Endothelial cell of umbilical vein (primary cell): ENCODE data around the gene C1orf159. TPM values are rescaled to one million over a fixed set of nuclear protein-coding genes. Genes with fewer than 3 reads are reported as not detected.

ENCODE experiments used
- BruUV-seq: library from RNA; stranded (reverse); fragments of 400-500 nt; replicated peaks from 2 replicates; lab custom pipeline; 2021; lab: Mats Ljungman, UMichigan
- CTCF ChIA-PET: fragments of 300-600, 350-600 bp; sonication (Branson Sonifier 250); formaldehyde crosslinking; loops from one replicate; lab custom pipeline; 2021; ENCODE audit warnings: antibody characterized with exemption, inconsistent platforms; lab: Charles Lee
- POLR2A ChIA-PET: fragments of 300-600, 350-600 bp; sonication (Branson Sonifier 250); formaldehyde crosslinking; loops from one replicate; lab custom pipeline; 2021; ENCODE audit warnings: antibody characterized with exemption, inconsistent platforms; lab: Charles Lee
- DNase-seq: peaks from one replicate; pipeline ENCODE4 v3.0.0-alpha.2; 2011; ENCODE audit warnings: low read depth, low spot score
- FAIRE-seq: peaks from 2 replicates; lab custom pipeline; 2011; peaks lifted over from hg19 to GRCh38; lab: Jason Lieb, UNC
- H2AFZ ChIP-seq: 2 replicates; pipeline ENCODE4 v1.6.0; 2012; ENCODE audit warnings: low read depth, low read length, control low read depth, inconsistent platforms
- H3K27ac ChIP-seq: 2 replicates; pipeline ENCODE4 v1.5.1; 2011; ENCODE audit warnings: low read depth, mild to moderate bottlenecking, control low read depth, low read length, moderate library complexity; ENCODE audit not compliant: insufficient read depth
- H3K27me3 ChIP-seq, 2 experiments: 2 replicates each; pipeline versions ENCODE4 v1.6.0 to v1.6.1; 2011; ENCODE audit warnings: low read length in 2 of 2, mixed read lengths in 1 of 2; ENCODE audit not compliant: control insufficient read depth in 2 of 2, insufficient read depth in 2 of 2
- H3K36me3 ChIP-seq, 2 experiments: 2 replicates in 1 of 2; 3 replicates in 1 of 2; pipeline ENCODE4 v1.5.1; 2011; ENCODE audit warnings: low read length in 2 of 2, mild to moderate bottlenecking in 1 of 2, moderate library complexity in 1 of 2; ENCODE audit not compliant: control insufficient read depth in 2 of 2, insufficient read depth in 2 of 2; ENCODE audit errors: extremely low read depth in 1 of 2
- H3K4me1 ChIP-seq: 3 replicates; pipeline ENCODE4 v1.5.1; 2011; ENCODE audit warnings: mild to moderate bottlenecking, low read length; ENCODE audit not compliant: control insufficient read depth, insufficient read depth; ENCODE audit errors: extremely low read depth
- H3K4me2 ChIP-seq: 2 replicates; pipeline ENCODE4 v1.6.1; 2011; ENCODE audit warnings: low read length, control low read depth, mixed read lengths; ENCODE audit not compliant: insufficient read depth
- H3K4me3 ChIP-seq, 3 experiments: fragments of 200-600 bp in 1 of 3; sonication (generic), shearing (Covaris generic) in 1 of 3; replicated peaks in 1 of 3; 2 replicates each; pipeline ENCODE4 v1.5.1; 2011 to 2016; ENCODE audit warnings: control low read depth in 3 of 3, low read length in 3 of 3, mild to moderate bottlenecking in 2 of 3, inconsistent platforms in 1 of 3, low read depth in 1 of 3, moderate library complexity in 1 of 3; ENCODE audit not compliant: insufficient read depth in 1 of 3
- H3K79me2 ChIP-seq: 2 replicates; pipeline ENCODE4 v1.6.0; 2012; ENCODE audit warnings: low read length, inconsistent platforms; ENCODE audit not compliant: control insufficient read depth, insufficient read depth
- H3K9ac ChIP-seq: replicated peaks from 2 replicates; pipeline ENCODE3; 2011; ENCODE audit warnings: low read length, control low read depth; ENCODE audit not compliant: insufficient read depth; ENCODE audit errors: extremely low read depth
- H3K9me1 ChIP-seq: replicated peaks from 3 replicates; pipeline ENCODE4 v1.6.0; 2011; ENCODE audit warnings: mild to moderate bottlenecking, low read length; ENCODE audit not compliant: control insufficient read depth, insufficient read depth; ENCODE audit errors: extremely low read depth
- H3K9me3 ChIP-seq: replicated peaks from 2 replicates; pipeline ENCODE4 v1.5.1; 2012; ENCODE audit warnings: low read length, inconsistent platforms; ENCODE audit not compliant: control insufficient read depth, insufficient read depth
- H4K20me1 ChIP-seq: replicated peaks from 2 replicates; pipeline ENCODE3; 2011; ENCODE audit warnings: mild to moderate bottlenecking, low read length; ENCODE audit not compliant: control insufficient read depth, insufficient read depth; ENCODE audit errors: extremely low read depth
- EZH2 ChIP-seq: IDR thresholded peaks from 2 replicates; pipeline ENCODE4 v1.6.1; 2012; ENCODE audit warnings: borderline replicate concordance, low read depth, mild to moderate bottlenecking, moderate library complexity, low read length, inconsistent platforms; ENCODE audit not compliant: severe bottlenecking
- GATA2 ChIP-seq: IDR thresholded peaks from 2 replicates; pipeline ENCODE4 v1.7.0; 2011; ENCODE audit warnings: low read depth, mild to moderate bottlenecking, moderate library complexity, mixed read lengths, low read length; ENCODE audit not compliant: insufficient read length, insufficient read depth
- JUN ChIP-seq: IDR thresholded peaks from 2 replicates; pipeline ENCODE4 v1.6.1; 2011; ENCODE audit warnings: borderline replicate concordance, low read depth; ENCODE audit not compliant: insufficient read length, insufficient read depth
- MAX ChIP-seq: IDR thresholded peaks from 2 replicates; pipeline ENCODE4 v1.6.1; 2011; ENCODE audit not compliant: insufficient read depth, insufficient read length
- POLR2AphosphoS5 ChIP-seq: IDR thresholded peaks from 2 replicates; pipeline ENCODE4 v1.6.1; 2012; ENCODE audit warnings: low read depth, mild to moderate bottlenecking, control low read depth, low read length, moderate library complexity; ENCODE audit not compliant: insufficient read depth
- dilution Hi-C: fragments of 300-500 bp; cut with MboI; formaldehyde crosslinking; loops from one replicate; pipeline ENCODE4 v1.15.0; 2019; ENCODE audit warnings: low sequenced_read_pairs; ENCODE audit not compliant: extremely low pct_ligation_motif_present
- intact Hi-C: fragments of 100-400 bp; cut with micrococcal nuclease; formaldehyde crosslinking; loops from one replicate; pipeline ENCODE4 v1.10.0; 2022
- polyA plus RNA-seq, 4 experiments: library from polyadenylated mRNA; depleted of rRNA in 3 of 4; stranded (reverse) in 3 of 4; unstranded in 1 of 4; fragments of >200 nt; gene quantifications; 2 replicates each; pipeline versions ENCODE4 v1.2.1 to v1.2.3, GENCODE V29; 2011 to 2012; ENCODE audit warnings: missing spikeins in 1 of 4
- total RNA-seq: library from RNA; stranded (reverse); gene quantifications from 2 replicates; pipeline ENCODE4 v1.2.3, GENCODE V29; 2021

Gene C1orf159
- total and polyA plus RNA-seq, 2 donors (not counting 3 experiments of a cell fraction or from before 2014, with no cell fraction given): 16.1 to 20.1 TPM

GRCh38 chr1:1033731-1034438 lies 82.0 kb downstream of the C1orf159 start:
- ChIA-PET POLR2A (no interaction called here), CTCF (interaction anchor here (0.8 to 3.3 kb wide), 5 partner anchors 30 to 258 kb away, joined by 3 to 19 read pairs (median 3); partner anchors contain the start of gene B3GALT6)
- no peaks in the 10 kb centered on the region for H4K20me1 ChIP-seq
- DNase-seq (no peak), FAIRE-seq (no peak)
- no TSS peak for BruUV-seq
- no peaks in the 10 kb centered on the region for H3K79me2 ChIP-seq
- no peaks in the 10 kb centered on the region for H3K27me3 ChIP-seq
- H3K9ac ChIP-seq: no peak overlapping the region
- no peaks in the 10 kb centered on the region for H3K9me1 ChIP-seq
- H3K27ac ChIP-seq: no peak overlapping the region
- no peak overlapping the region for H2AFZ ChIP-seq
- H3K36me3 ChIP-seq: peaks cover 0 to 10% of the 10 kb centered on the region in 2 experiments
- H3K9me3 ChIP-seq: no peaks in the 10 kb centered on the region
- intact Hi-C loops (loop anchor here (1.0 to 2.0 kb wide), 4 partner anchors 25 to 256 kb away; partner anchors contain the start of gene C1orf159), dilution Hi-C loops (no loop called here)
- H3K4me2 ChIP-seq: no peak overlapping the region
- H3K4me3 ChIP-seq: no peak overlapping the region
- no peaks in the 10 kb centered on the region for H3K4me1 ChIP-seq
- TF ChIP-seq EZH2 (no peak), JUN (no peak), GATA2 (no peak), POLR2AphosphoS5 (no peak), MAX (no peak)
